PC-3 (cell line): ENCODE data around the gene SP3. TPM values are rescaled to one million over a fixed set of nuclear protein-coding genes. Genes with fewer than 3 reads are reported as not detected.

Source experiments
- ATAC-seq: fragments of 200-7000 bp; cut with Tn5 transposase; 2 replicates; pipeline ENCODE4 v1.9.1; 2020; ENCODE audit warnings: mild to moderate bottlenecking, moderate library complexity
- Bru-seq: library from RNA; stranded (reverse); fragments of 400-500 nt; gene quantifications from one replicate; lab custom pipeline; 2021; lab: Mats Ljungman, UMichigan
- BruChase-seq, 2 experiments: library from RNA; stranded (reverse); fragments of 400-500 nt; gene quantifications; one replicate each; lab custom pipeline; 2021; lab: Mats Ljungman, UMichigan
- BruUV-seq: library from RNA; stranded (reverse); fragments of 400-500 nt; replicated peaks from 2 replicates; lab custom pipeline; 2021; lab: Mats Ljungman, UMichigan
- CTCF ChIA-PET: fragments of 300-600 bp; sonication (Branson Sonifier 250); formaldehyde crosslinking; loops from one replicate; lab custom pipeline; 2022; ENCODE audit warnings: antibody characterized with exemption; lab: Charles Lee
- POLR2A ChIA-PET: fragments of 300-600 bp; sonication (Branson Sonifier 250); formaldehyde crosslinking; loops from one replicate; lab custom pipeline; 2022; ENCODE audit warnings: antibody characterized with exemption; ENCODE audit not compliant: unreplicated experiment; lab: Charles Lee
- DNase-seq: peaks from one replicate; pipeline ENCODE4 v3.0.0-alpha.2; 2015
- H2AFZ ChIP-seq: fragments of 300-600 bp; sonication (generic); 2 replicates; pipeline ENCODE4 v1.6.0; 2016; ENCODE audit warnings: antibody characterized with exemption, low read length
- H3F3A ChIP-seq: fragments of 300-600 bp; sonication (generic); one replicate; pipeline ENCODE4 v1.6.0; 2017; ENCODE audit warnings: antibody characterized with exemption, low read length, control low read depth, mild to moderate bottlenecking; ENCODE audit not compliant: unreplicated experiment
- H3K27ac ChIP-seq: fragments of 300-600 bp; sonication (generic); 2 replicates; pipeline ENCODE4 v1.5.1; 2016; ENCODE audit warnings: mild to moderate bottlenecking, low read length
- H3K27me3 ChIP-seq: fragments of 300-600 bp; sonication (generic); 2 replicates; pipeline ENCODE4 v1.6.1; 2016; ENCODE audit warnings: low read length, mixed read lengths
- H3K36me3 ChIP-seq: fragments of 300-600 bp; sonication (generic); 2 replicates; pipeline ENCODE4 v1.6.1; 2016; ENCODE audit warnings: low read depth, mixed run types, low read length, mixed read lengths
- H3K4me1 ChIP-seq: fragments of 300-600 bp; sonication (generic); 2 replicates; pipeline ENCODE4 v1.5.1; 2016; ENCODE audit warnings: low read length; ENCODE audit not compliant: insufficient read depth
- H3K4me2 ChIP-seq: fragments of 300-600 bp; sonication (generic); 2 replicates; pipeline ENCODE4 v1.6.0; 2016; ENCODE audit warnings: low read length
- H3K4me3 ChIP-seq: fragments of 300-600 bp; sonication (generic); 2 replicates; pipeline ENCODE4 v1.5.1; 2016; ENCODE audit warnings: mild to moderate bottlenecking, low read length, mixed read lengths
- H3K79me2 ChIP-seq: fragments of 300-600 bp; sonication (generic); 2 replicates; pipeline ENCODE4 v1.6.1; 2017; ENCODE audit warnings: low read length, mixed read lengths
- H3K9ac ChIP-seq: fragments of 300-600 bp; sonication (generic); 2 replicates; pipeline ENCODE4 v1.6.0; 2016; ENCODE audit warnings: mild to moderate bottlenecking, low read length
- H3K9me2 ChIP-seq: fragments of 300-600 bp; sonication (generic); replicated peaks from 2 replicates; pipeline ENCODE4 v1.6.1; 2016; ENCODE audit warnings: mixed run types, low read length, mixed read lengths
- H3K9me3 ChIP-seq: fragments of 300-600 bp; sonication (generic); 2 replicates; pipeline ENCODE4 v1.6.1; 2016; ENCODE audit warnings: low read length, mixed read lengths
- H4K20me1 ChIP-seq: fragments of 300-600 bp; sonication (generic); 2 replicates; pipeline ENCODE4 v1.6.1; 2016; ENCODE audit warnings: low read length, mixed read lengths
- EZH2 ChIP-seq: fragments of 300-600 bp; sonication (generic); IDR thresholded peaks from one replicate; pipeline ENCODE4 v1.6.1; 2017; ENCODE audit warnings: antibody characterized with exemption, mild to moderate bottlenecking, low read length; ENCODE audit not compliant: unreplicated experiment
- EZH2phosphoT487 ChIP-seq: fragments of 300-600 bp; sonication (generic); IDR thresholded peaks from 2 replicates; pipeline ENCODE4 v1.6.1; 2018; ENCODE audit warnings: mild to moderate bottlenecking, antibody characterized with exemption, low read length, borderline replicate concordance
- intact Hi-C: fragments of 100-400 bp; cut with micrococcal nuclease; formaldehyde crosslinking; loops from 2 replicates; pipeline ENCODE4 v1.9.0; 2023
- long read RNA-seq: library from polyadenylated mRNA; unstranded; transcript quantifications from one replicate; pipeline ENCODE4 v2.0.0, GENCODE V29; 2021; ENCODE audit not compliant: unreplicated experiment
- total RNA-seq: library from RNA; depleted of rRNA; stranded (reverse); fragments of >200 nt; gene quantifications from 2 replicates; pipeline ENCODE4 v1.2.3, GENCODE V29; 2014; rRNA removed
- TF ChIP-seq, protein P1 (sequence below): fragments of 300-600 bp; sonication (generic); conservative IDR thresholded peaks from 2 replicates; pipeline ENCODE4 v1.5.1; 2017; ENCODE audit warnings: antibody characterized with exemption, low read depth, mild to moderate bottlenecking, low read length

The SP3 gene
- total RNA-seq (82.2 and 117 TPM in 2 replicates), Bru-seq, nascent RNA (percentile 95 among the genes with signal in this experiment), BruChase-seq, experiment 1, labeled RNA remaining after a 6-hour chase (percentile 91 among the genes with signal in this experiment), BruChase-seq, experiment 2, labeled RNA remaining after a 2-hour chase (percentile 93 among the genes with signal in this experiment)
- long read RNA-seq, full-length matches to known transcripts: 175 of 296 reads
- long read RNA-seq, partial matches to known transcripts: 78 of 296 reads
- long read RNA-seq, other reads (novel, unspliced or antisense): 43 of 296 reads

DNA sequence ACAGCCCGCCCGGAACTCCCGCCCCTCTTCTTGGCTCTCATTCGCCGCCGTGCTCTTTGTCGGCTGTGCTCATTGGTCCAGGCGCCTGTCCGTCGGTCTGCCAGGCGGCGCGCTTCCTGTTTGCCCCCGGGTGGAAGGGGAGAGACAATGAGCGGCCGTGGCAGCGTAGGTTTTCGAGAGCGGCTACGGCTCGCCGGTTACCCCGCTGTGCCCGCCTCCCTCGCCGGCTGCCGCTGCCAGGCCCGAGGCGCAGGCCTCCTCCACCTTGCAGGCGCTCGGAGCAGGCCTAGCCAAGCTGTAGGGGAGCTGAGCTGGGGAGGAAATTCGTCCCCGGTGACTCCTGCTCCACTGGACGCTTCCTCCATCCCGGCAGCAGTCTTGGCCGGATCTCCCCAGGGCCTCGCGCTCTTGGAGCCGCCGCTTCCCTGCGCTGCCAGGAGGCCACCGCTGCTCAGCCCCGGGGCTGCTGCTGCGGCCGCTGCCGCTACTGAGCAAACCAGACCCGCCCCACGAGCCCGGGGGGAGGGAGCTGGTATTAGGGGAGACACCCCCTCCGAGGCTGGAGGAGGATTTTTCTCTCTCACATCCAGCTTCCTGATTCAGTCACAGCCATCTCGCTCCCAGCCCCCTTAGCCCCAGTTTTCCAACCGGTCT, at the start of gene SP3:
SP3 (minus strand) TSS at position 2 of the 654 bp plus-strand sequence. CDS start 202 bp downstream, outside the sequence.
- H3K4me3 ChIP-seq: peak within 1 kb of the TSS; percentile 82
- peak within 1 kb of the TSS; percentile 99 for H3K9ac ChIP-seq
- no TSS peak for BruUV-seq
- H3K9me3 ChIP-seq: no peaks in the 10 kb centered on the region
- peak within 1 kb of the TSS; percentile 67 for H2AFZ ChIP-seq
- no peaks in the 10 kb centered on the region for H3F3A ChIP-seq
- H3K27ac ChIP-seq: peak within 1 kb of the TSS; percentile 95
- peak within 1 kb of the TSS; percentile 95 for H3K4me2 ChIP-seq
- POLR2A ChIA-PET: interaction anchor here (0.6 kb wide), 1 partner anchor 153 kb away, joined by 3 read pairs; no protein-coding TSS in a partner anchor
- peaks cover 13% of the 10 kb centered on the region; the same call in 1 of the 2 replicates for H4K20me1 ChIP-seq
- peaks cover 39% of the 10 kb centered on the region for H3K79me2 ChIP-seq
- no peaks in the 10 kb centered on the region for H3K9me2 ChIP-seq
- peaks cover 24% of the 10 kb centered on the region for H3K4me1 ChIP-seq
- no peaks in the 10 kb centered on the region for H3K27me3 ChIP-seq
- intact Hi-C loops: loop anchor here (10.0 kb wide), 1 partner anchor 1199 kb away; the partner anchor contains the start of gene ATF2
- CTCF ChIA-PET: no interaction called here
- DNase-seq (peak; percentile 96), ATAC-seq (peak; percentile 74)
- 0 out of 2 replicates have a peak, but pooled peaks cover 5% of the 10 kb centered on the region for H3K36me3 ChIP-seq
- TF ChIP-seq EZH2phosphoT487 (no peak), EZH2 (no peak)
- TF ChIP-seq, protein P1, sequence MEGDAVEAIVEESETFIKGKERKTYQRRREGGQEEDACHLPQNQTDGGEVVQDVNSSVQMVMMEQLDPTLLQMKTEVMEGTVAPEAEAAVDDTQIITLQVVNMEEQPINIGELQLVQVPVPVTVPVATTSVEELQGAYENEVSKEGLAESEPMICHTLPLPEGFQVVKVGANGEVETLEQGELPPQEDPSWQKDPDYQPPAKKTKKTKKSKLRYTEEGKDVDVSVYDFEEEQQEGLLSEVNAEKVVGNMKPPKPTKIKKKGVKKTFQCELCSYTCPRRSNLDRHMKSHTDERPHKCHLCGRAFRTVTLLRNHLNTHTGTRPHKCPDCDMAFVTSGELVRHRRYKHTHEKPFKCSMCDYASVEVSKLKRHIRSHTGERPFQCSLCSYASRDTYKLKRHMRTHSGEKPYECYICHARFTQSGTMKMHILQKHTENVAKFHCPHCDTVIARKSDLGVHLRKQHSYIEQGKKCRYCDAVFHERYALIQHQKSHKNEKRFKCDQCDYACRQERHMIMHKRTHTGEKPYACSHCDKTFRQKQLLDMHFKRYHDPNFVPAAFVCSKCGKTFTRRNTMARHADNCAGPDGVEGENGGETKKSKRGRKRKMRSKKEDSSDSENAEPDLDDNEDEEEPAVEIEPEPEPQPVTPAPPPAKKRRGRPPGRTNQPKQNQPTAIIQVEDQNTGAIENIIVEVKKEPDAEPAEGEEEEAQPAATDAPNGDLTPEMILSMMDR: no peak

DNA sequence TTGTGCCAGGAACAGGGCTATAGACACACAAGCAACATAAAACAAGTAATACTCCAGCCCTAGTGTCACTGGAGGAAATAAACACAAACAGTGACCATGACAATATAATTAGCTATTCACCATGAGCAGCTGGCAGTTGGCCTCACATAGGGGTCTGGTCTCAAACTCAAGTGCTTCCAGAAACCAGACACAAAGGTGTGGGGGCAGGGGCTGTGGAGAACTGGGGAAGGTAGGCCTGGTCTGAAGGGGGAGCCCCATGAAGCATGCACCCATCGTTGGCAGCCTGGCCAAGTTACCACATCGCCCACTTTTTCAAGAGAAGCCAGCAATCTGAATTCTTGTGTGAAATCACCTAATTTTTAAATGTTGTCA, 49.5 kb upstream of the SP3 start:
- POLR2A ChIA-PET: no interaction called here
- H3K27me3 ChIP-seq: no peaks in the 10 kb centered on the region
- no peaks in the 10 kb centered on the region for H3K4me1 ChIP-seq
- H3K4me3 ChIP-seq: no peak overlapping the region
- no peak overlapping the region for H3K9ac ChIP-seq
- BruUV-seq: no TSS peak
- H2AFZ ChIP-seq: no peak overlapping the region
- no peaks in the 10 kb centered on the region for H3K36me3 ChIP-seq
- H3K9me3 ChIP-seq: no peaks in the 10 kb centered on the region
- no peaks in the 10 kb centered on the region for H3F3A ChIP-seq
- no peaks in the 10 kb centered on the region for H3K79me2 ChIP-seq
- no peaks in the 10 kb centered on the region for H3K9me2 ChIP-seq
- intact Hi-C loops: no loop called here
- no peak overlapping the region for H3K27ac ChIP-seq
- H4K20me1 ChIP-seq: no peaks in the 10 kb centered on the region
- no peak overlapping the region for H3K4me2 ChIP-seq
- ATAC-seq (no peak), DNase-seq (no peak)
- TF ChIP-seq, protein P1: no peak
- TF ChIP-seq EZH2phosphoT487: no peak
- TF ChIP-seq EZH2: no peak
- CTCF ChIA-PET: interaction anchor here (0.7 kb wide), 1 partner anchor 240 kb away, joined by 6 read pairs; no protein-coding TSS in a partner anchor
